GM21528 (cell line): ENCODE measurements around the gene TBX19.

ENCODE experiments used
- ATAC-seq: cut with Tn5 transposase; IDR thresholded peaks from one replicate; pipeline ENCODE4 v1.9.1; 2021; ENCODE audit warnings: mild to moderate bottlenecking, moderate library complexity; ENCODE audit not compliant: unreplicated experiment, low FRiP score

Gene TBX19

GRCh38 chr1:168317309-168317708 lies 36.6 kb downstream of the TBX19 start:
- ATAC-seq = no peak

GRCh38 chr1:168319691-168320090 lies 39.0 kb downstream of the TBX19 start:
- no peak for ATAC-seq

- ATAC-seq = no peak
Observed at GRCh38 chr1:168320149-168320548, 39.5 kb downstream of the TBX19 start.

- ATAC-seq = no peak
Observed at GRCh38 chr1:168320800-168321450, 40.2 kb downstream of the TBX19 start.

- no peak for ATAC-seq
Observed at GRCh38 chr1:168321945-168322344, 41.3 kb downstream of the TBX19 start.

- no peak for ATAC-seq
Observed at GRCh38 chr1:168324745-168325425, 44.2 kb downstream of the TBX19 start.

- ATAC-seq = no peak
Observed at GRCh38 chr1:168328731-168329364, 48.2 kb downstream of the TBX19 start.

- ATAC-seq = no peak
Observed at GRCh38 chr1:168330285-168330684, 49.6 kb downstream of the TBX19 start.

GRCh38 chr1:168331569-168331968 lies 50.9 kb downstream of the TBX19 start:
- no peak for ATAC-seq

GRCh38 chr1:168333562-168334276 lies 53.0 kb downstream of the TBX19 start:
- ATAC-seq = no peak

GRCh38 chr1:168335500-168335899 lies 54.8 kb downstream of the TBX19 start:
- ATAC-seq = no peak

- ATAC-seq = no peak
Observed at GRCh38 chr1:168338589-168339503, 58.2 kb downstream of the TBX19 start.

GRCh38 chr1:168340781-168341482 lies 60.3 kb downstream of the TBX19 start:
- no peak for ATAC-seq

- no peak for ATAC-seq
Observed at GRCh38 chr1:168341483-168341975, 60.9 kb downstream of the TBX19 start.

GRCh38 chr1:168342572-168343280 lies 62.0 kb downstream of the TBX19 start:
- ATAC-seq = peak; percentile 96

GRCh38 chr1:168343566-168343965 lies 62.9 kb downstream of the TBX19 start:
- ATAC-seq = no peak

- ATAC-seq = no peak
Observed at GRCh38 chr1:168344517-168344916, 63.8 kb downstream of the TBX19 start.

- ATAC-seq = no peak
Observed at GRCh38 chr1:168345939-168346338, 65.3 kb downstream of the TBX19 start.

- ATAC-seq = no peak
Observed at GRCh38 chr1:168347630-168348029, 67.0 kb downstream of the TBX19 start.
